ENCODE results near the gene ANKRD39. TPM values are rescaled to one million over a fixed set of nuclear protein-coding genes. Genes with fewer than 3 reads are reported as not detected.

Gene ANKRD39, protein sequence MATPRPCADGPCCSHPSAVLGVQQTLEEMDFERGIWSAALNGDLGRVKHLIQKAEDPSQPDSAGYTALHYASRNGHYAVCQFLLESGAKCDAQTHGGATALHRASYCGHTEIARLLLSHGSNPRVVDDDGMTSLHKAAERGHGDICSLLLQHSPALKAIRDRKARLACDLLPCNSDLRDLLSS
- 14.9 TPM for total RNA-seq (ENCODE audit: unreplicated experiment)
- long read RNA-seq, transcript ANKRD39-201 (4 exons, 976 nt): major isoform, 11 of 18 reads
- long read RNA-seq, partial matches to known transcripts: 6 of 18 reads
- long read RNA-seq, other reads (novel, unspliced or antisense): 1 of 18 reads

DNA sequence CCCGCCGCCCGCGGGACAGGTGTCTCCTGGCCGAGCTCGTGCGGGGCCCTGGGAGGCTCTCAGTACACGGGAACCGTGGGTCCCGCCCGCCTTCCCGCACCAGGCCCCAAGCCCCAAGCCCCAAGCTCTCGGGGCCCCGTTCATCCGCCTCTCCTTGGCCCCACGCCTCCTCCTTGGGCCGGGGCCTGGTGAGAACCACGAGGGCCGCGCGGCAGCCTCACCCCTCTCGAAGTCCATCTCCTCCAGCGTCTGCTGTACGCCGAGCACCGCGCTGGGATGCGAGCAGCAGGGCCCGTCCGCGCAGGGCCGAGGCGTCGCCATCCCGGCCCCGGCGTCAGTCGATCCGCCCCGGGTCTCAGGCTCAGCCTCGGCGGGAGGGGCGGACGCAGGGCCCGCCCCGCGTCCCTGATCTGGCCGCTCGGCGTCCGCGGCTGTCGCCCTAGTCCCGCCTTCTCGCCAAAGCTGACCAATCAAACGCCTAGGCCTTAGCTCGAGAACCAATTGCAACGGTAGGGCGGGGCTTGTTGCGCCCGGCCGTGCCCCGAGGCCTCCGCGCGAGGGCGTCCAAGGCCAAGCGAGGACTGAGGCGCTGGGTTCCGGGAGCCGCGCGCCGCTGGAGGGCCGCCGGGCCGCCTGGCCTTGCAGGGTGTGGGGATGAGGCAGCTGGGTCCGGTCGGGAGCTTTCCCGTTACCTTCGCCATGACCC, at the start of gene ANKRD39:
ANKRD39 (minus strand) TSS at position 350 of the 706 bp plus-strand sequence; CDS start at position 321, 29 bp downstream.
- TF ChIP-seq, protein P1, sequence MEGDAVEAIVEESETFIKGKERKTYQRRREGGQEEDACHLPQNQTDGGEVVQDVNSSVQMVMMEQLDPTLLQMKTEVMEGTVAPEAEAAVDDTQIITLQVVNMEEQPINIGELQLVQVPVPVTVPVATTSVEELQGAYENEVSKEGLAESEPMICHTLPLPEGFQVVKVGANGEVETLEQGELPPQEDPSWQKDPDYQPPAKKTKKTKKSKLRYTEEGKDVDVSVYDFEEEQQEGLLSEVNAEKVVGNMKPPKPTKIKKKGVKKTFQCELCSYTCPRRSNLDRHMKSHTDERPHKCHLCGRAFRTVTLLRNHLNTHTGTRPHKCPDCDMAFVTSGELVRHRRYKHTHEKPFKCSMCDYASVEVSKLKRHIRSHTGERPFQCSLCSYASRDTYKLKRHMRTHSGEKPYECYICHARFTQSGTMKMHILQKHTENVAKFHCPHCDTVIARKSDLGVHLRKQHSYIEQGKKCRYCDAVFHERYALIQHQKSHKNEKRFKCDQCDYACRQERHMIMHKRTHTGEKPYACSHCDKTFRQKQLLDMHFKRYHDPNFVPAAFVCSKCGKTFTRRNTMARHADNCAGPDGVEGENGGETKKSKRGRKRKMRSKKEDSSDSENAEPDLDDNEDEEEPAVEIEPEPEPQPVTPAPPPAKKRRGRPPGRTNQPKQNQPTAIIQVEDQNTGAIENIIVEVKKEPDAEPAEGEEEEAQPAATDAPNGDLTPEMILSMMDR (IDR thresholded peaks at IDR 0.05; ENCODE audit: unreplicated experiment): peak; percentile 61
- H3K27me3 Mint-ChIP-seq (ENCODE audit: unreplicated experiment): peaks cover 8% of the 10 kb centered on the region
- no peaks in the 10 kb centered on the region for H3K9me3 Mint-ChIP-seq (ENCODE audit: unreplicated experiment)
- peak within 1 kb of the TSS; percentile 66 for H3K27ac Mint-ChIP-seq (ENCODE audit: unreplicated experiment)
- peaks cover 44% of the 10 kb centered on the region for H3K4me1 Mint-ChIP-seq (ENCODE audit: unreplicated experiment)
- peak within 1 kb of the TSS; percentile 85 for H3K4me3 Mint-ChIP-seq (ENCODE audit: unreplicated experiment)
- DNase-seq (ENCODE audit: low spot score): peak; percentile 99
- peaks cover 20% of the 10 kb centered on the region for H3K36me3 Mint-ChIP-seq (ENCODE audit: low read depth, unreplicated experiment)

DNA sequence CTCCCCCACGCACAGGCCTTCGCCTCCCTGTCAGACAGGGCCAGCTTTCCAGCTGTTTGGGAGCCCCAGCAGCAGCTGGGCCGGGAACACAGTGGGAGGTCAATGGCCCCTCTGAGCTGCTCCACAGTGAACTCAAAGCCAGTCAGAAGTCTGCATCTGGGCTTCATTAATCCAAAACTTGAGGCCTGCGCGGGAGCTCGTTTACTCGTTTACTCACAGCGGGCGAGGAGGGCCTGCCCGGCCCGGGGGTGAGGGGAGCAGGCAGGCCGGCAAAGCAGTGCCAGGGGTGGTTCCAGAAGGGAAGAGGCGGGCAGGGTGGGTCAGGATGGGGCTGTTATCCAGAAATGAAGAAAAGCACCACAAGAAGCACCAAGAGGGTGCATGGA, 48.9 kb upstream of the ANKRD39 start:
- H3K27me3 Mint-ChIP-seq (ENCODE audit: unreplicated experiment): peaks cover 7% of the 10 kb centered on the region
- TF ChIP-seq, protein P1 (IDR thresholded peaks at IDR 0.05; ENCODE audit: unreplicated experiment): no peak
- no peak overlapping the region for H3K4me3 Mint-ChIP-seq (ENCODE audit: unreplicated experiment)
- H3K4me1 Mint-ChIP-seq (ENCODE audit: unreplicated experiment): peaks cover 9% of the 10 kb centered on the region
- H3K9me3 Mint-ChIP-seq (ENCODE audit: unreplicated experiment): no peaks in the 10 kb centered on the region
- no peak overlapping the region for H3K27ac Mint-ChIP-seq (ENCODE audit: unreplicated experiment)
- H3K36me3 Mint-ChIP-seq (ENCODE audit: low read depth, unreplicated experiment): no peaks in the 10 kb centered on the region
- DNase-seq (ENCODE audit: low spot score): no peak

DNA sequence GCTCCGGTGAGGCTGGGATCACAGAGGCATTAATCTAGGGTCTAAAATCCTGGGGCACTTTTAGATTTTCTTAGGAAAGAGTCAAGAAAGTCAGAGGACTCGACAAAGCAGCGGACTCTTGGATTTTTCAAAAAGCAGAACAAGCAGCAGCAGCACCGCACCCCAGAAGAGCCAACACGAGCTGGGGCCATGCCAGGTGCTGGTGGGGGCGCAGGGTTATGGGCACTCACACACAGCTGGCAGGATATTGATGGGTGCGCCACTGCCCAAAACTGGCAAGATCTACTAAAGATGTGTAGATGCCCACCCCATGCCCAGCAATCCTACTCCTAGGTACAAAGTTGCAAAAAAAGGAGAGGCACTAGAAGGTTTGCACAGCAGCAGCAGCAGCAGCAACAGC, 46.0 kb upstream of the ANKRD39 start:
- no peak overlapping the region for H3K4me3 Mint-ChIP-seq (ENCODE audit: unreplicated experiment)
- H3K36me3 Mint-ChIP-seq (ENCODE audit: low read depth, unreplicated experiment): no peaks in the 10 kb centered on the region
- no peak for DNase-seq (ENCODE audit: low spot score)
- peaks cover 3% of the 10 kb centered on the region for H3K27me3 Mint-ChIP-seq (ENCODE audit: unreplicated experiment)
- TF ChIP-seq, protein P1 (IDR thresholded peaks at IDR 0.05; ENCODE audit: unreplicated experiment): no peak
- no peak overlapping the region for H3K27ac Mint-ChIP-seq (ENCODE audit: unreplicated experiment)
- H3K9me3 Mint-ChIP-seq (ENCODE audit: unreplicated experiment): no peaks in the 10 kb centered on the region
- H3K4me1 Mint-ChIP-seq (ENCODE audit: unreplicated experiment): peaks cover 4% of the 10 kb centered on the region

- Mint-ChIP-seq H3K4me1 (ENCODE audit: unreplicated experiment) (peaks cover 4% of the 10 kb centered on the region), H3K4me3 (ENCODE audit: unreplicated experiment) (no peak overlapping the region), H3K36me3 (ENCODE audit: low read depth, unreplicated experiment) (no peaks in the 10 kb centered on the region), H3K9me3 (ENCODE audit: unreplicated experiment) (no peaks in the 10 kb centered on the region), H3K27me3 (ENCODE audit: unreplicated experiment) (peaks cover 3% of the 10 kb centered on the region), H3K27ac (ENCODE audit: unreplicated experiment) (no peak overlapping the region)
- TF ChIP-seq, protein P1 (IDR thresholded peaks at IDR 0.05; ENCODE audit: unreplicated experiment): no peak
- DNase-seq (ENCODE audit: low spot score): no peak
These were observed 45.5 kb upstream of the ANKRD39 start for GRCh38 chr2:96903318-96903717.

DNA sequence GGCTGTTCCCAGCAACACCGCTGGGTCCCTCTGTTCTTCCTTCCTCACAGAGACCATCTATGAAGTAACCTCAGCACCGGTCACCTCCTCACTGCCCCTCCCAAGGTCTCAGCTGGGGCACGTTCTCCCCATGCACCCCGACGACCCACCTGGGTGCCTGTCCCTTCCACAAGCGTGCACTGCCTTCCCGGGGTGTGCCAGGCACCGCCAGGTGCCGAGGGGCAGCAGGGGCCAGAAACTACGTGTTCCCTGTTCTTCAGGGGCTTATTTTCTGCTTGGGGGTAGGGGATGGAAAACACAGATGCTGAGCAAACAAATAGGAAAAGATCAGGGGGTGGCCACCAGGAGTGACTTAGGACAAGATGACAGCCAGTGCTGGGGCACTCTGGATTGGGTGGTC, 42.4 kb upstream of the ANKRD39 start:
- Mint-ChIP-seq H3K4me3 (ENCODE audit: unreplicated experiment) (no peak overlapping the region), H3K9me3 (ENCODE audit: unreplicated experiment) (no peaks in the 10 kb centered on the region), H3K27me3 (ENCODE audit: unreplicated experiment) (peaks cover 14% of the 10 kb centered on the region), H3K36me3 (ENCODE audit: low read depth, unreplicated experiment) (no peaks in the 10 kb centered on the region), H3K4me1 (ENCODE audit: unreplicated experiment) (peaks cover 19% of the 10 kb centered on the region), H3K27ac (ENCODE audit: unreplicated experiment) (no peak overlapping the region)
- TF ChIP-seq, protein P1 (IDR thresholded peaks at IDR 0.05; ENCODE audit: unreplicated experiment): no peak
- DNase-seq (ENCODE audit: low spot score): no peak

Data from endothelial cell (in vitro differentiated cells).